Astrocyte (in vitro differentiated cells and primary cell): ENCODE measurements around the gene UGT1A7. TPM values are rescaled to one million over a fixed set of nuclear protein-coding genes. Genes with fewer than 3 reads are reported as not detected.

Experiments
- DNase-seq: peaks from one replicate; pipeline ENCODE4 v3.0.0-alpha.2; 2010; ENCODE audit warnings: low read depth
- FAIRE-seq: peaks from 2 replicates; lab custom pipeline; 2011; peaks lifted over from hg19 to GRCh38; lab: Jason Lieb, UNC
- H2AFZ ChIP-seq: 2 replicates; pipeline ENCODE4 v1.6.0; 2012; ENCODE audit warnings: low read depth, low read length, inconsistent platforms
- H3K27ac ChIP-seq: 2 replicates; pipeline ENCODE4 v1.5.1; 2011; ENCODE audit warnings: low read depth, low read length, inconsistent platforms
- H3K27me3 ChIP-seq: 2 replicates; pipeline ENCODE4 v1.6.0; 2011; ENCODE audit warnings: low read length, inconsistent platforms; ENCODE audit not compliant: insufficient read depth
- H3K36me3 ChIP-seq: 2 replicates; pipeline ENCODE4 v1.5.1; 2011; ENCODE audit warnings: low read length, inconsistent platforms; ENCODE audit not compliant: insufficient read depth
- H3K4me1 ChIP-seq: 2 replicates; pipeline ENCODE4 v1.5.1; 2011; ENCODE audit warnings: low read length, inconsistent platforms; ENCODE audit not compliant: insufficient read depth
- H3K4me2 ChIP-seq: 2 replicates; pipeline ENCODE4 v1.6.0; 2012; ENCODE audit warnings: low read length, inconsistent platforms
- H3K4me3 ChIP-seq: 2 replicates; pipeline ENCODE4 v1.5.1; 2011; ENCODE audit warnings: low read depth, mild to moderate bottlenecking, low read length, inconsistent platforms; ENCODE audit not compliant: insufficient read depth
- H3K79me2 ChIP-seq: 2 replicates; pipeline ENCODE4 v1.6.0; 2012; ENCODE audit warnings: mild to moderate bottlenecking, low read length, inconsistent platforms; ENCODE audit not compliant: insufficient read depth
- H3K9ac ChIP-seq: 2 replicates; pipeline ENCODE4 v1.6.0; 2012; ENCODE audit warnings: mild to moderate bottlenecking, low read length, inconsistent platforms
- H3K9me3 ChIP-seq: 2 replicates; pipeline ENCODE4 v1.5.1; 2012; ENCODE audit warnings: low read depth, mild to moderate bottlenecking, low read length, inconsistent platforms; ENCODE audit not compliant: insufficient read depth
- H4K20me1 ChIP-seq: 2 replicates; pipeline ENCODE4 v1.6.0; 2012; ENCODE audit warnings: low read length, inconsistent platforms; ENCODE audit not compliant: insufficient read depth
- H3K27ac Mint-ChIP-seq: one replicate; pipeline ENCODE4 v1.8.0; 2021; ENCODE audit warnings: mild to moderate bottlenecking, mixed read lengths; ENCODE audit not compliant: unreplicated experiment
- H3K27me3 Mint-ChIP-seq: one replicate; pipeline ENCODE4 v1.8.0; 2021; ENCODE audit warnings: low read depth, mixed read lengths; ENCODE audit not compliant: unreplicated experiment
- H3K36me3 Mint-ChIP-seq: one replicate; pipeline ENCODE4 v1.8.0; 2021; ENCODE audit warnings: low read depth, mixed read lengths; ENCODE audit not compliant: unreplicated experiment
- H3K4me1 Mint-ChIP-seq: one replicate; pipeline ENCODE4 v1.8.0; 2021; ENCODE audit warnings: low read depth, mixed read lengths; ENCODE audit not compliant: unreplicated experiment
- H3K4me3 Mint-ChIP-seq: one replicate; pipeline ENCODE4 v1.8.0; 2021; ENCODE audit warnings: mild to moderate bottlenecking, moderate library complexity, mixed read lengths; ENCODE audit not compliant: unreplicated experiment
- H3K9me3 Mint-ChIP-seq: one replicate; pipeline ENCODE4 v1.8.0; 2021; ENCODE audit warnings: mild to moderate bottlenecking, mixed read lengths; ENCODE audit not compliant: unreplicated experiment
- EZH2 ChIP-seq: IDR thresholded peaks from 2 replicates; pipeline ENCODE4 v1.6.1; 2012; ENCODE audit warnings: mild to moderate bottlenecking, low read length, inconsistent platforms; ENCODE audit not compliant: insufficient read depth
- total RNA-seq: library from RNA; stranded (reverse); gene quantifications from 2 replicates; pipeline ENCODE4 v1.2.1, GENCODE V29; 2021
- TF ChIP-seq, protein P1 (sequence below): IDR thresholded peaks from 2 replicates; pipeline ENCODE4 v1.5.1; 2011; ENCODE audit warnings: low read depth, mild to moderate bottlenecking, inconsistent platforms, low read length, moderate library complexity; ENCODE audit not compliant: insufficient read depth

Gene UGT1A7
- total RNA-seq, 1 donor from 2014 or later = not detected

DNA sequence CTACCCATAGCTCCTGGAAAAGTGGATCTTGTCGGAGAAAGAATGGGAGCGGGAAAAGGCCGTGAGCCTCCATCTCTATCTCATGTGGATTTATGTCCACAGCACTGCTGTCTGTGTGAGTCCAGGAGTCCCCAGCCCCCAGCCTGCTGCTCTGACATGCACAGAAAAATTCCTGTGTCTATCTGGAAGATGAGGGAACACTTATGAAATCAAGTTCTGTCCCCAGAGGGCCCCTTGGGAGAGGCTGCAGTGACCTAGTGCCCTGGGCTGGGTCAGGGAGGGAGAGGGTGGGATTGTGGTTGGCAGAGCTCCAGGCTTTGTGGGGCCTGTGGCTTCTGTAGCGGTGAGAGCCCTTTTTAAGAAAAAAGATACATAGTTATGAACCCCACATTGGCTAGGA is 135.1 kb downstream of the UGT1A7 start:
- no peak for FAIRE-seq
- no peak overlapping the region for H3K27ac Mint-ChIP-seq

DNA sequence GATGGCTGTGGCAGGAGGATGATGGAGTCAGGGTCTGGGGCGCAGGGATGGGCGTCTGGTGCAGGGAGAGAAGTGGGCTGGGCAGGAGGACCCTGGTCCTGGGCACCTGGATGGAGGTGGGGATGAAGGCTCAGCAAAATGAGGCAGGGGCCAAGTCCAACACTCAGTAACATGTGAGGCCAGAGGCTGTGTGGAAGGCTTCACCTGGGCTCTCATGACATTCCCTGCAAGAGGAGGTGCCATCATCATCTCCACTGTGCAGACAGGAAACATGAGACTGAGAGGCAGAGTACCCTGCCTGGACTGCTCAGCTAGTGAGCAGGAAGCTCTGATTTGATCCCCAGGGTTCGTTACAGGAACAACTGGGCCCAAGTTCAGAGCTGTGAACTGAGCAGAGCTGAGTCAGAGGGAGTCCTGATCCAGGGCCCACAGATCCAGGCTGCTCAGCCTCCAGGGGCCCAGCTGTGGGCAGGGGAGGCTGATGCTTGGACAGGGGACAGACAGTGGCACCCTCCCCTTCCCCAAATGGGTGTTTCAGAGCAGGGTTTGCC is 135.7 kb downstream of the UGT1A7 start:
- Histone ChIP-seq H3K4me3 (no peak overlapping the region), H3K9me3 (no peaks in the 10 kb centered on the region), H3K36me3 (no peaks in the 10 kb centered on the region), H3K27ac (no peak overlapping the region), H4K20me1 (no peaks in the 10 kb centered on the region), H3K27me3 (no peaks in the 10 kb centered on the region), H3K79me2 (no peaks in the 10 kb centered on the region), H3K4me1 (no peaks in the 10 kb centered on the region), H2AFZ (no peak overlapping the region), H3K9ac (no peak overlapping the region), H3K4me2 (no peak overlapping the region)
- Mint-ChIP-seq H3K36me3 (no peaks in the 10 kb centered on the region), H3K4me1 (no peaks in the 10 kb centered on the region), H3K27ac (no peak overlapping the region), H3K27me3 (peaks cover 27% of the 10 kb centered on the region), H3K9me3 (no peaks in the 10 kb centered on the region), H3K4me3 (no peak overlapping the region)
- FAIRE-seq (no peak), DNase-seq (no peak)
- TF ChIP-seq, protein P1, sequence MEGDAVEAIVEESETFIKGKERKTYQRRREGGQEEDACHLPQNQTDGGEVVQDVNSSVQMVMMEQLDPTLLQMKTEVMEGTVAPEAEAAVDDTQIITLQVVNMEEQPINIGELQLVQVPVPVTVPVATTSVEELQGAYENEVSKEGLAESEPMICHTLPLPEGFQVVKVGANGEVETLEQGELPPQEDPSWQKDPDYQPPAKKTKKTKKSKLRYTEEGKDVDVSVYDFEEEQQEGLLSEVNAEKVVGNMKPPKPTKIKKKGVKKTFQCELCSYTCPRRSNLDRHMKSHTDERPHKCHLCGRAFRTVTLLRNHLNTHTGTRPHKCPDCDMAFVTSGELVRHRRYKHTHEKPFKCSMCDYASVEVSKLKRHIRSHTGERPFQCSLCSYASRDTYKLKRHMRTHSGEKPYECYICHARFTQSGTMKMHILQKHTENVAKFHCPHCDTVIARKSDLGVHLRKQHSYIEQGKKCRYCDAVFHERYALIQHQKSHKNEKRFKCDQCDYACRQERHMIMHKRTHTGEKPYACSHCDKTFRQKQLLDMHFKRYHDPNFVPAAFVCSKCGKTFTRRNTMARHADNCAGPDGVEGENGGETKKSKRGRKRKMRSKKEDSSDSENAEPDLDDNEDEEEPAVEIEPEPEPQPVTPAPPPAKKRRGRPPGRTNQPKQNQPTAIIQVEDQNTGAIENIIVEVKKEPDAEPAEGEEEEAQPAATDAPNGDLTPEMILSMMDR = no peak
- TF ChIP-seq EZH2 = no peak

More for the DNA sequence above, 135.1 kb downstream of the UGT1A7 start:
- peaks cover 32% of the 10 kb centered on the region for H3K27me3 Mint-ChIP-seq
- Histone ChIP-seq H3K36me3 (no peaks in the 10 kb centered on the region), H3K4me2 (no peak overlapping the region), H3K27me3 (no peaks in the 10 kb centered on the region), H3K79me2 (no peaks in the 10 kb centered on the region), H3K9ac (no peak overlapping the region), H3K27ac (no peak overlapping the region), H2AFZ (no peak overlapping the region), H3K4me3 (no peak overlapping the region), H3K4me1 (no peaks in the 10 kb centered on the region), H4K20me1 (no peaks in the 10 kb centered on the region), H3K9me3 (no peaks in the 10 kb centered on the region)
- no peaks in the 10 kb centered on the region for H3K4me1 Mint-ChIP-seq
- no peaks in the 10 kb centered on the region for H3K36me3 Mint-ChIP-seq
- H3K4me3 Mint-ChIP-seq = no peak overlapping the region
- TF ChIP-seq EZH2 = no peak
- TF ChIP-seq, protein P1 = no peak
- no peaks in the 10 kb centered on the region for H3K9me3 Mint-ChIP-seq
- DNase-seq = no peak

GRCh38 chr2:233817995-233818638 is 136.4 kb downstream of the UGT1A7 start:
- H3K27ac Mint-ChIP-seq = no peak overlapping the region
- no peak for DNase-seq
- Histone ChIP-seq H2AFZ (no peak overlapping the region), H3K9ac (no peak overlapping the region), H3K9me3 (no peaks in the 10 kb centered on the region), H3K4me1 (no peaks in the 10 kb centered on the region), H3K27me3 (no peaks in the 10 kb centered on the region), H3K36me3 (no peaks in the 10 kb centered on the region), H3K27ac (no peak overlapping the region), H3K4me2 (no peak overlapping the region), H3K79me2 (no peaks in the 10 kb centered on the region), H3K4me3 (no peak overlapping the region), H4K20me1 (no peaks in the 10 kb centered on the region)
- H3K4me1 Mint-ChIP-seq = no peaks in the 10 kb centered on the region
- no peak overlapping the region for H3K4me3 Mint-ChIP-seq
- H3K9me3 Mint-ChIP-seq = no peaks in the 10 kb centered on the region
- peaks cover 25% of the 10 kb centered on the region for H3K27me3 Mint-ChIP-seq
- no peak for FAIRE-seq
- H3K36me3 Mint-ChIP-seq = no peaks in the 10 kb centered on the region
- TF ChIP-seq EZH2 = no peak
- TF ChIP-seq, protein P1 = no peak
